Measurements from ENCODE around the gene ISM2.
A peak's percentile ranks its signal among the peaks of the same experiment; 100 is the strongest.
"Not testable (repeated sequence)": the region's sequence is repeated elsewhere in the genome, so short reads cannot be mapped to it uniquely, and the experiment has no call there.

Gene ISM2

GRCh38 chr14:77498120-77498979 is at the start of gene ISM2:
Gene ISM2 (minus strand): TSS chr14:77498816. CDS start chr14:77498793, 23 bp downstream.
- DNase-seq = peak; percentile 57

GRCh38 chr14:77547512-77548180 is 49.0 kb upstream of the ISM2 start:
- DNase-seq = no peak

- not testable (repeated sequence) for DNase-seq
Observed at GRCh38 chr14:77545171-77545570, 46.6 kb upstream of the ISM2 start.

GRCh38 chr14:77544571-77544970 is 46.0 kb upstream of the ISM2 start:
- no peak for DNase-seq

DNA sequence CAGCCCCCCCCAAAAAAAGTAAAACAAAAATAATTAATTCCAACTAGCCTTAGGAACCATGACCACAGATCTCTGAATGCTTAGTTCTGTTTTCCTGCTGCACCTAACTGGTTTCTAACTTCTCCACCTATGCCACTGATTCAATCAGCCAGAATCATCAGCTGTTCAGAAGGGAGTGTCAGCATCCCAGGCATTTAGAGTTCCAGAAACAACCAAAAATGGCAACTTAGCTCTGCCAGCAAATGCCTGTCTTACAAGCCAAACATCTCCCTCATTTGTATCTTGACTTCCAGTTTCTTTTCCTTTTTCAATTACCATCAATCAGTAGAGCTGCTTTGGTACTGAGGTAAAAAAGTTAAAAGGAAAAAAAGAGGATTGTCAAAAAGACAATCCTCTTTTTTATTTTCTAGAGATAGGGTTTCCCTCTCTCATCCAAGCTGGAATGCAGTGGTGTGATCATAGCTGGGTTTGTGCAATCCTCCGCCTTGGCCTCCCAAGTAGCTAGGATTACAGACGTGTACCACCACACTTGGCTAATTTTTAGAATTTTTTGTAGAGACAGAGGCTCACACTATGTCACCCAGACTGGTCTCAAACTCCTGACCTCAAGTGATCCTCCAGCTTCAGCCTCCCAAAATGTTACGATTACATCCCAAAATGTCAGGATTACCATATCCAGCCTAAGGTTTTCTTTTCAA is 45.2 kb upstream of the ISM2 start:
- no peak for DNase-seq

- no peak for DNase-seq
Observed at GRCh38 chr14:77543240-77543551, 44.6 kb upstream of the ISM2 start.

DNA sequence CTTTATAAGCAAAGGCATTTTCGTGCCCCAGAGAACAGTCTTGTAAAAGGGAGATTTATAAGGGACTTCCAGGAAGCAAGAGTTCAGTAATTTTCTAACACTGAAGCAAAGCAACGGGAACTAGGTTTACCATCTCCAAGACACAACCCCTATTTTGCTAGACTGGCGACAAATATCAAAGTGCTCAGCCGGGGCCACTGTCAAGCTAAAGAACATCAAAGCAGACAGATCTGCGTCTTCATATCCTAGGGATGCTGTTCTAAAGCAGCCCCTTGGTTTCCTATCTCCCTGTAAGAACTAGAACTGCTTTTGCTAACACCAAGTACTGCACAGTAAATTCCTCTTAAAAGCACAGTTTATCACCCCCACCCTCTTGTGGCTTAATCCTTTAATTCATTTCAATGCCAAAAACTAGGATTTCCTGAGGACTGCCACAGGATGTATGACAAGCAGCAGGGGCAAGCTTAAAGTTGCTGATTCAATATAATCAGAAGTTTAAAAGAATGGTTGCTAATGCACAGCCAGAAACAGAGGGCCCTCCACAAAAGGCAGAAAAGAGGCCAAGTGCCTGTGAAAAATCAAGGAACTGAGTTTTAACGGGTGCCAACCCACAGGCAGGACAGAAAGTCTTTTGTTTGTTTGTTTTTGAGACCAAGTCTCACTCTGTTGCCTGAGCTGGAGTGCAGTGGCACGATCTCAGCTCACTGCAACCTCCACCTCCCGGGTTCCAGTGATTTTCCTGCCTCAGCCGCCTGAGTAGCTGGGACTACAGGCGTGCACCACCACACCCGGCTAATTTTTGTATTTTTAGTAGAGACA is 44.0 kb upstream of the ISM2 start:
- no peak for DNase-seq

- no peak for DNase-seq
Observed at GRCh38 chr14:77541905-77542304, 43.3 kb upstream of the ISM2 start.

GRCh38 chr14:77536951-77537350 is 38.3 kb upstream of the ISM2 start:
- not testable (repeated sequence) for DNase-seq

GRCh38 chr14:77531071-77531470 is 32.5 kb upstream of the ISM2 start:
- DNase-seq = no peak

GRCh38 chr14:77529963-77530362 is 31.3 kb upstream of the ISM2 start:
- DNase-seq = no peak

DNA sequence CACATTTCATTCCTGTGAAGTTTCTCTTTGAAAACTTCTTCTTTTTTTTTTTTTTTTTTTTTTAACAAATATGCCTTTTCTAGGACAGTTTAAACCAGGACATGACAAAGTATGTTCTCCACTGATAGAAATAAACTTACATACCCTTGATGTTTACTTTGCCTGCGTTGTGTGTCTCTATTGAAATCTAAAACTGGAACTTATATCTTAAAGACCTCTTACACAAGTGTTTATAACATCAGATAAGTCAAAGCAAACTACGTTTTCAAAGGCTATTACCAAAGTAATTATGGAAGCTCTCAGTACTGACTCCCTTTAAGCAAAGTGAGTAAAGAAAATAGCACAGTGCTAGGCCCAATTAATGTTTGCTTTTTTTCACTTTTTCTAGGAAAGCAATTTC is 30.6 kb upstream of the ISM2 start:
- no peak for DNase-seq

GRCh38 chr14:77528701-77529100 is 30.1 kb upstream of the ISM2 start:
- not testable (repeated sequence) for DNase-seq

DNA sequence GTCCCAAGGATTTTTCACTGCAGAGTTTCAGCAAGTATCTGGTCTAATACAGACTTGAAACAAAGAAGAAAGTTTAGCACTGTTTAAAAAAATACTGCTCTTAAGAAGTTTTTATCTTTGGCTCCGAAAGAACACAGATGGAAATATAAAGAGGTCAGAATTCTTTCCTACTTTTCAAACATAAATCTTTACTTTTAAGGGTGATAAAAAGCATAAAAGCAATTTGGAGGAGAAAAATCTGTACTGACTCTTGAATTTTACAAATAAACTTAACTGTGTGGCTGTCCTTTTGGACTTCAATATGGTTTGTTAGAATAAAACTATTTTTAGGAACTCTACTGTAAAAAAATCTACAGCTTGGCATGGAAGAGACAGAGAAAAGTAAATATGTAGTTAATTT is 27.6 kb upstream of the ISM2 start:
- DNase-seq = no peak

DNA sequence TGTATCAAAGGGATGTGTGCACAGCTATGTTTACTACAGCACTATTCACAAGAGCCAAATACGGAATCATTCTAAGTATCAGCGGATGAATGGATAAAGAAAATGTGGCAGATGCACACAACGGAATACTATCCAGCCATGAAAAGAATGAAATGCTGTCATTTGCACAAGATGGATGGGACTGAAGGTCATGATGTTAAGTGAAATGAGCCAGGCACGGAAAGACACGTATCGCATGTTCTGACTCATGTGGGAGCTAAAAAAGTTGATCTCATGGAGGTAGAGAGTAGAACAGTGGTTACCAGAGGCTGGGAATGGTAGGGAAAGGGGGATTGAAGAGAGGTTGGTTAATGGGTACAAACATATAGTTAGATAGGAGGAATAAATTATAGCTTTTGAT is 25.9 kb upstream of the ISM2 start:
- no peak for DNase-seq

DNA sequence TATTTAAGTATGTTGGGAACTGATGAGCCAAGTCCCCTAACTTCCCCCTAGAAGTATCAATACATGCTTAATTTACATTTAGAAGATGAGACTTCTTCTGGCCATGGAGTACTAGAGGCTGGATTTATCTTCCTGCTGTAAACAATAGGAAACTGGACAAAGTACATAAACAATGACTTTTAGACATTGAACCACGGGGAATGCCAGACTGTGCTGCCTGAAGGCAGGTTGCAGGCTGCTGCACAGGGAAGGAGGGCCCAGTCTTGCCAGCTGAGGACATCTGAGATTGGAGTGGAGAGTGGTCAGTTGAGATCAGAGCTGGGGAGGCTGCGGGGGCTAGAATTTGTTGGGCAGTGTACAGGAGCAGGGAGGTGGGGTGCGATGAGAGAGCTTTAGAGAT is 24.5 kb upstream of the ISM2 start:
- no peak for DNase-seq

DNA sequence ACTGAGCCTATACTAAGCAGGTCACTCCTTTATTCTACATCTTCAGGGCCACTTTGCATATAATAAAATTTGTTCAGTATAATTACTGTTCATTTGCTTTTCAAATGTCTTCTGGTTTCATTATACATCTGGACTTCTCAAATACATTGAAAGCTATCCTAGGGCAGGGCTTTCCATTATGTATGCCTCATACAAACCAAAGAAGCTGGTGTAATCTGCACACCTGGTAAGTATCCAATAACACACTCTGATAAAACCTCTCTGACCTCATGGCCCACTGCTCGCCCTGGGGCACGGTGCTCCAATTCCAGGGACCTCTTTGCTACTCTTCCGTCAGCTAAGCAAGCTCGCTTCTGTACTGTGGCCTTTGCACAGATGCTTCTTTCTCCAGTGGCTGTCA is 21.9 kb upstream of the ISM2 start:
- DNase-seq = no peak

DNA sequence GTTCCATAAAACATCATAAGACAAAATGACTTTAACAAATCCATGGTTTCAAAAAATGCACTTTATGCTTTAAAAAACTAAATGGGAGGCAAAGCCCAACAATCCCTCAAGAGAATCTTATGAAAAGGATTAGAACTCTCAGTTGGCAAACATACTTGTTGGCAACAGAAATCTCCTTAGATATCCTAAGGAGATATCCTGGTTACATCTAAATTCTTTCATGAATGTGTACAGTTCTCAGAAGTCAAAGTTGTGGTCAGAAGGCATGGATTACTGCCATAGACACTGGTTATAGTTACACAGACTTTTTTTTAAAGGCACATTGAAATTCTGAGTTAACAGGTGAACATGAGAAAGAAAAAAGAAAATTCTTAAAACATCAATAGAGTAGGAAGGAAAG is 17.5 kb upstream of the ISM2 start:
- DNase-seq = no peak

- DNase-seq = no peak
Observed at GRCh38 chr14:77511486-77512162, 13.0 kb upstream of the ISM2 start.

GRCh38 chr14:77509366-77509765 is 10.8 kb upstream of the ISM2 start:
- no peak for DNase-seq

- no peak for DNase-seq
Observed at GRCh38 chr14:77508876-77509275, 10.3 kb upstream of the ISM2 start.

DNA sequence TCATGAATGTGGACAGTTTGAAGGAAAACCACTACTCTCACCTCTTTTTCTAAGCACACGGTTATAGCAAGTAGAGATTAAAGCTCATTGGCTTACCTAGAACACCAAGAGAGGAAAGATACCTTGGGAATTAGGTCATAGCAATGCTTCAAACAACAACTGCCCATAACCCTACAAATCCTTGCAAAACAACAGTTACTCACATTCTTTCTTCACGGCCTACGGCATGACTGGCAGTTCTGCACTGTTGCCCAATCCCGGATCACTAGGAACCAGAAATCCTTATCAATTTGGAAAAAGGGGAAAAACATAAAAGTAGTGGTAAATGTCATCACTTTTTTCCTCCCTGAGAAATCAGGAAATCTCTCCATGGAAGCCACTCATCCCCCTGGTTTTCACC is 9.6 kb upstream of the ISM2 start:
- DNase-seq = no peak

DNA sequence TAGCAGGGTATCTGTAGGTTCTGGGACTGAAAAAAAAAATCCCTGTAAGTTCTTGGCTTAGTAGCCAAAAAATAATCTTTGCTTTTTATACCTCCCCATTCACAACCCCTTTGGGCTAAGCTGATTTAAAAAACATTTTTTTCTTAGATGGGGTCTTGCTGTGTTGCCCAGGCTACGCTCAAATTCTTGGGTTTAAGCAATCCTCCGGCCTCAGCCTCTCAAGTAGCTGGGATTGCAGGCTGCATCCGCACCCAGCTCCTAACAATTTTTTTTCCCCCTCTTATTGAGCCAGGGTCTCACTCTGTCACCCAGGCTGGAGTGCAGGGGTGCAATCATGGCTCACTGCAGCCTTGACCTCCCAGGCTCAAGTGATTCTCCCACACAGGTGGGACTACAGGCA is 9.1 kb upstream of the ISM2 start:
- DNase-seq = no peak
